ENCODE measurements around the gene ATRN. TPM values are rescaled to one million over a fixed set of nuclear protein-coding genes. Genes with fewer than 3 reads are reported as not detected.
A peak's percentile ranks its signal among the peaks of the same experiment; 100 is the strongest.

ATRN gene
- total RNA-seq, 2 experiments from 2014 or later: 8.8 to 9.1 TPM

- DNase-seq: peak in 1 of 14 experiments; percentile 3
- intact Hi-C loops (cut with DNase I, micrococcal nuclease): no loop called here
- Mint-ChIP-seq H3K9me3 (no peaks in the 10 kb centered on the region), H3K36me3 (ENCODE audit: low read depth) (no peaks in the 10 kb centered on the region), H3K4me3 (no peak overlapping the region), H3K27ac (no peak overlapping the region), H3K4me1 (ENCODE audit: low read depth) (peaks cover 13% of the 10 kb centered on the region), H3K27me3 (peaks cover 44% of the 10 kb centered on the region)
- Histone ChIP-seq H3K27ac (ENCODE audit: low read depth in 1 of 2, low read length in 2 of 2) (no peak overlapping the region), H3K4me1 (ENCODE audit: insufficient read depth, low read length) (peaks cover 18% of the 10 kb centered on the region), H3K36me3 (ENCODE audit: insufficient read depth, low read length) (no peaks in the 10 kb centered on the region), H3K9me3 (ENCODE audit: control insufficient read depth in 1 of 2, insufficient read depth in 1 of 2, low read length in 2 of 2) (peaks cover 0 to 3% of the 10 kb centered on the region in 2 experiments), H3K4me3 (ENCODE audit: low read length) (no peak overlapping the region), H3K27me3 (ENCODE audit: control insufficient read depth in 1 of 2, insufficient read depth in 2 of 2, low read length in 2 of 2) (peaks cover 29 to 39% of the 10 kb centered on the region in 2 experiments)
- TF ChIP-seq, protein P1, sequence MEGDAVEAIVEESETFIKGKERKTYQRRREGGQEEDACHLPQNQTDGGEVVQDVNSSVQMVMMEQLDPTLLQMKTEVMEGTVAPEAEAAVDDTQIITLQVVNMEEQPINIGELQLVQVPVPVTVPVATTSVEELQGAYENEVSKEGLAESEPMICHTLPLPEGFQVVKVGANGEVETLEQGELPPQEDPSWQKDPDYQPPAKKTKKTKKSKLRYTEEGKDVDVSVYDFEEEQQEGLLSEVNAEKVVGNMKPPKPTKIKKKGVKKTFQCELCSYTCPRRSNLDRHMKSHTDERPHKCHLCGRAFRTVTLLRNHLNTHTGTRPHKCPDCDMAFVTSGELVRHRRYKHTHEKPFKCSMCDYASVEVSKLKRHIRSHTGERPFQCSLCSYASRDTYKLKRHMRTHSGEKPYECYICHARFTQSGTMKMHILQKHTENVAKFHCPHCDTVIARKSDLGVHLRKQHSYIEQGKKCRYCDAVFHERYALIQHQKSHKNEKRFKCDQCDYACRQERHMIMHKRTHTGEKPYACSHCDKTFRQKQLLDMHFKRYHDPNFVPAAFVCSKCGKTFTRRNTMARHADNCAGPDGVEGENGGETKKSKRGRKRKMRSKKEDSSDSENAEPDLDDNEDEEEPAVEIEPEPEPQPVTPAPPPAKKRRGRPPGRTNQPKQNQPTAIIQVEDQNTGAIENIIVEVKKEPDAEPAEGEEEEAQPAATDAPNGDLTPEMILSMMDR (IDR thresholded peaks at IDR 0.05): no peak
- ATAC-seq (ENCODE audit: poor library complexity): no peak
- CTCF ChIA-PET: no interaction called here
- POLR2A ChIA-PET: no interaction called here
These were observed 190.4 kb downstream of the ATRN start for GRCh38 chr20:3661060-3661813.

- Mint-ChIP-seq H3K4me3 (no peak overlapping the region), H3K36me3 (ENCODE audit: low read depth) (no peaks in the 10 kb centered on the region), H3K4me1 (ENCODE audit: low read depth) (peaks cover 20% of the 10 kb centered on the region), H3K9me3 (no peaks in the 10 kb centered on the region), H3K27ac (no peak overlapping the region), H3K27me3 (peaks cover 44% of the 10 kb centered on the region)
- DNase-seq (peak in 1 of 14 experiments; percentile 28), ATAC-seq (ENCODE audit: poor library complexity) (no peak)
- no peak overlapping the region for H3K27ac ChIP-seq (ENCODE audit: low read depth in 1 of 2, low read length in 2 of 2)
- no peaks in the 10 kb centered on the region for H3K36me3 ChIP-seq (ENCODE audit: insufficient read depth, low read length)
- TF ChIP-seq, protein P1 (IDR thresholded peaks at IDR 0.05): no peak
- POLR2A ChIA-PET: no interaction called here
- H3K4me1 ChIP-seq (ENCODE audit: insufficient read depth, low read length): peaks cover 22% of the 10 kb centered on the region
- intact Hi-C loops (cut with DNase I, micrococcal nuclease): no loop called here
- H3K27me3 ChIP-seq (ENCODE audit: control insufficient read depth in 1 of 2, insufficient read depth in 2 of 2, low read length in 2 of 2): peaks cover 29 to 39% of the 10 kb centered on the region in 2 experiments
- CTCF ChIA-PET: no interaction called here
- H3K9me3 ChIP-seq (ENCODE audit: control insufficient read depth in 1 of 2, insufficient read depth in 1 of 2, low read length in 2 of 2): peaks cover 0 to 3% of the 10 kb centered on the region in 2 experiments
- no peak overlapping the region for H3K4me3 ChIP-seq (ENCODE audit: low read length)
These were observed 191.2 kb downstream of the ATRN start for GRCh38 chr20:3661814-3662665.

DNA sequence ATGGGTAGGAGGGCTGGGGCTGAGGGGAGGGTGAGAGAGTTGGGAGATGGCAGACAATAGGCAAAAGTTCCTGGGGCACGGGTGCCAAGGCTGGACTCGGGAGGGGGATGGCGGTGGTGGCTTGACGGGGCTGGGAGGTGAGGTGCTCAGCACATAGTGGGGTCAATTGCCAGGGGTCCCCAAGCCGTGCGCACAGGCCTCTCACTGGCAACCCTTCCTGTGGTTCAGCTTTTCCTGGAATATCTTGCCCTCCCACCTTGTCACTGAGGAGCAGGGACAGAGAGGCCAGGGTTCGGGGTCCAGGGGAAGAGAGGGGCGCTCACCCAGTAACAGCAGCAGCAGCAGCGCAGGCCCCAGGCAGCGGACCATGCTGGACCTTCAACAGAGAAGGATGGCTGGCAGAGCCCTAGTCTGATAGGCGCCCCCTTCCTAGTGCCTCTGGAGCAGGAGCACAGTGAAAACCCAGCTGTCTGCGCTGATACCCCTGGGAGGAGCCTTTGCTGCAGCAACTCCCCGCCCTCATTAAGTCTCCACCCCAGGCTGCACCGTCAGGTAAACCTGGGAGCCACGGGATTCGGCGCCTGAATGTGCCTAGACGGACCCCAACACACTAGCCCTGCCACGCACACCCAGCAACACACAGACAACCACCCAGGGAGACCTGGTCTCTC lies 192.3 kb downstream of the ATRN start, which contains the start of gene GFRA4:
Gene GFRA4, minus strand, starts transcription at position 369 of the 671 bp plus-strand sequence. Its CDS starts 0 bp downstream, at position 369.
- Mint-ChIP-seq H3K36me3 (ENCODE audit: low read depth) (no peaks in the 10 kb centered on the region), H3K4me1 (ENCODE audit: low read depth) (peaks cover 24% of the 10 kb centered on the region), H3K9me3 (no peaks in the 10 kb centered on the region), H3K27ac (no peak within 1 kb of the TSS), H3K4me3 (no peak within 1 kb of the TSS), H3K27me3 (peaks cover 39% of the 10 kb centered on the region)
- Histone ChIP-seq H3K4me3 (ENCODE audit: low read length) (no peak within 1 kb of the TSS), H3K27me3 (ENCODE audit: control insufficient read depth in 1 of 2, insufficient read depth in 2 of 2, low read length in 2 of 2) (peaks cover 29 to 39% of the 10 kb centered on the region in 2 experiments), H3K27ac (ENCODE audit: low read depth in 1 of 2, low read length in 2 of 2) (no peak within 1 kb of the TSS), H3K9me3 (ENCODE audit: control insufficient read depth in 1 of 2, insufficient read depth in 1 of 2, low read length in 2 of 2) (peaks cover 0 to 3% of the 10 kb centered on the region in 2 experiments), H3K36me3 (ENCODE audit: insufficient read depth, low read length) (no peaks in the 10 kb centered on the region), H3K4me1 (ENCODE audit: insufficient read depth, low read length) (peaks cover 24% of the 10 kb centered on the region)
- CTCF ChIA-PET: no interaction called here
- ATAC-seq (ENCODE audit: poor library complexity): no peak
- DNase-seq: peak in 1 of 14 experiments; percentile 5
- intact Hi-C loops (cut with DNase I, micrococcal nuclease): no loop called here
- POLR2A ChIA-PET: no interaction called here
- TF ChIP-seq, protein P1 (IDR thresholded peaks at IDR 0.05): no peak
